ENCODE data around the gene IL25.
"Not testable (repeated sequence)": the region's sequence is repeated elsewhere in the genome, so short reads cannot be mapped to it uniquely, and the experiment has no call there.

Gene IL25

GRCh38 chr14:23392613-23393012 is 20.0 kb downstream of the IL25 start:
- DNase-seq: no peak

- DNase-seq: no peak
Measured at GRCh38 chr14:23396126-23396525, 23.5 kb downstream of the IL25 start.

- DNase-seq: no peak
Measured at GRCh38 chr14:23396781-23397407, 24.3 kb downstream of the IL25 start.

GRCh38 chr14:23398348-23398747 is 25.7 kb downstream of the IL25 start:
- DNase-seq: no peak

- DNase-seq: no peak
Measured at GRCh38 chr14:23399136-23399535, 26.5 kb downstream of the IL25 start.

GRCh38 chr14:23399591-23399990 is 27.0 kb downstream of the IL25 start:
- no peak for DNase-seq

GRCh38 chr14:23400496-23401149 is 28.0 kb downstream of the IL25 start:
- not testable (repeated sequence) for DNase-seq

- DNase-seq: no peak
Measured at GRCh38 chr14:23401291-23401690, 28.7 kb downstream of the IL25 start.

- no peak for DNase-seq
Measured at GRCh38 chr14:23402296-23403138, 29.9 kb downstream of the IL25 start.

GRCh38 chr14:23403139-23403438 is 30.5 kb downstream of the IL25 start:
- DNase-seq: no peak

GRCh38 chr14:23403908-23404307 is 31.3 kb downstream of the IL25 start:
- DNase-seq: no peak

GRCh38 chr14:23404331-23404900 is 31.8 kb downstream of the IL25 start:
- DNase-seq: no peak

- no peak for DNase-seq
Measured at GRCh38 chr14:23405096-23405495, 32.5 kb downstream of the IL25 start.

GRCh38 chr14:23405516-23406025 is 33.0 kb downstream of the IL25 start:
- DNase-seq: no peak

- no peak for DNase-seq
Measured at GRCh38 chr14:23406244-23406643, 33.6 kb downstream of the IL25 start.

- DNase-seq: no peak
Measured at GRCh38 chr14:23406725-23407355, 34.2 kb downstream of the IL25 start.

GRCh38 chr14:23407516-23408306 is 35.1 kb downstream of the IL25 start, which contains the start of gene MYH6:
Gene MYH6, minus strand, starts transcription at chr14:23408273. Its CDS starts 1,050 bp downstream, at chr14:23407223.
- no peak for DNase-seq

GRCh38 chr14:23408307-23408630 is 35.7 kb downstream of the IL25 start:
- no peak for DNase-seq

- no peak for DNase-seq
Measured at GRCh38 chr14:23409475-23409874, 36.9 kb downstream of the IL25 start.

- DNase-seq: no peak
Measured at GRCh38 chr14:23409966-23410635, 37.5 kb downstream of the IL25 start.

All from femur (tissue), 1 donor.